ENCODE measurements around the gene PTCD1. TPM values are rescaled to one million over a fixed set of nuclear protein-coding genes. Genes with fewer than 3 reads are reported as not detected.

Gene PTCD1
- total RNA-seq, result 10 to 100 TPM in 1 of 6 donors, 1 to 10 TPM in 5; 6.3 to 13.4 (median 7.6) TPM

GRCh38 chr7:99438573-99439480 lies at the start of gene PTCD1, which contains the start of gene CPSF4:
Gene PTCD1 (minus strand): TSS chr7:99438798. CDS start chr7:99435242, 3,556 bp downstream.
Gene CPSF4 (plus strand): TSS chr7:99438943. CDS start chr7:99439083, 140 bp downstream.
- Histone ChIP-seq H3K27me3 (no peaks in the 10 kb centered on the region), H3K36me3 (peaks cover 0 to 23% (median 13%) of the 10 kb centered on the region in 4 donors), H3K4me1 (peaks cover 23 to 39% (median 29%) of the 10 kb centered on the region in 4 donors), H3K4me3 (peak within 1 kb of the TSS; percentile 90 to 100 (median 96)), H3K9me3 (no peaks in the 10 kb centered on the region), H3K27ac (peak within 1 kb of the TSS; percentile 77 to 94 (median 88))
- peak; percentile 96 to 98 for DNase-seq
- TF ChIP-seq EP300 (IDR thresholded peaks at IDR 0.05) (no peak), CTCF (IDR thresholded peaks at IDR 0.05) (peak in 1 of 6 experiments; percentile 21), POLR2AphosphoS5 (IDR thresholded peaks at IDR 0.05) (peak; percentile 11 to 86), POLR2A (IDR thresholded peaks at IDR 0.05) (peak in 3 of 4 donors; percentile 23 to 75 (median 26))
- 0 to 1% methylated on average over 18 to 75 of the region's 89 CpGs for WGBS, 2 donors
- peak; percentile 96 to 98 for ATAC-seq (ENCODE audit: low FRiP score in 2 of 2)

- TF ChIP-seq EP300 (IDR thresholded peaks at IDR 0.05), result no peak
- no peak for TF ChIP-seq POLR2A (IDR thresholded peaks at IDR 0.05)
- TF ChIP-seq POLR2AphosphoS5 (IDR thresholded peaks at IDR 0.05), result no peak
- TF ChIP-seq CTCF (IDR thresholded peaks at IDR 0.05), result no peak
- no peak overlapping the region for H3K4me3 ChIP-seq
- H3K27ac ChIP-seq, result no peak overlapping the region
- H3K36me3 ChIP-seq, result peaks cover 0 to 27% (median 6%) of the 10 kb centered on the region in 4 donors
- no peak for DNase-seq
- no peak for ATAC-seq (ENCODE audit: low FRiP score in 2 of 2)
- H3K27me3 ChIP-seq, result no peaks in the 10 kb centered on the region
- H3K4me1 ChIP-seq, result no peaks in the 10 kb centered on the region
- no peaks in the 10 kb centered on the region for H3K9me3 ChIP-seq
- 93 to 94% methylated on average over 5 of the region's 5 CpGs for WGBS, 2 donors
These were observed 46.5 kb upstream of the PTCD1 start for GRCh38 chr7:99485094-99485493.

- no peaks in the 10 kb centered on the region for H3K9me3 ChIP-seq
- peaks cover 0 to 7% (median 5%) of the 10 kb centered on the region in 4 donors for H3K36me3 ChIP-seq
- H3K27ac ChIP-seq, result peak overlapping the region in 1 of 4 donors; percentile 27
- H3K4me1 ChIP-seq, result peaks cover 10 to 22% (median 13%) of the 10 kb centered on the region in 4 donors
- TF ChIP-seq CTCF (IDR thresholded peaks at IDR 0.05) (no peak), POLR2A (IDR thresholded peaks at IDR 0.05) (no peak), POLR2AphosphoS5 (IDR thresholded peaks at IDR 0.05) (no peak), EP300 (IDR thresholded peaks at IDR 0.05) (no peak)
- DNase-seq, result no peak
- peak in 1 of 2 donors; percentile 35 for ATAC-seq (ENCODE audit: low FRiP score in 2 of 2)
- no peak overlapping the region for H3K4me3 ChIP-seq
- WGBS, 2 donors, result 64 to 68% methylated on average over 7 to 15 of the region's 15 CpGs
- H3K27me3 ChIP-seq, result no peaks in the 10 kb centered on the region
These were observed 40.2 kb upstream of the PTCD1 start for GRCh38 chr7:99478464-99479440.

- Histone ChIP-seq H3K4me1 (peaks cover 17 to 39% (median 21%) of the 10 kb centered on the region in 4 donors), H3K36me3 (peaks cover 0 to 7% (median 2%) of the 10 kb centered on the region in 4 donors), H3K27ac (no peak overlapping the region), H3K4me3 (no peak overlapping the region), H3K9me3 (no peaks in the 10 kb centered on the region), H3K27me3 (no peaks in the 10 kb centered on the region)
- no peak for ATAC-seq (ENCODE audit: low FRiP score in 2 of 2)
- 85 to 87% methylated on average over 5 of the region's 5 CpGs for WGBS, 2 donors
- DNase-seq, result no peak
- TF ChIP-seq POLR2A (IDR thresholded peaks at IDR 0.05), result no peak
- TF ChIP-seq POLR2AphosphoS5 (IDR thresholded peaks at IDR 0.05), result no peak
- TF ChIP-seq EP300 (IDR thresholded peaks at IDR 0.05), result no peak
- no peak for TF ChIP-seq CTCF (IDR thresholded peaks at IDR 0.05)
These were observed 37.5 kb upstream of the PTCD1 start for GRCh38 chr7:99476107-99476506.

Data from upper lobe of left lung (tissue), 6 donors.